Uterus (tissue), 2 donors: ENCODE measurements around the gene TRAPPC2B.

Experiments
- CTCF ChIP-seq, 4 experiments: fragments of 200-600 bp in 2 of 4; fragments of 450-650 bp in 2 of 4; sonication (generic) in 2 of 4; IDR thresholded peaks; one replicate each; pipeline ENCODE4 v1.5.1; 2016 to 2019; ENCODE audit warnings: antibody characterized with exemption in 4 of 4, mild to moderate bottlenecking in 2 of 4, moderate library complexity in 1 of 4
- POLR2A ChIP-seq, 2 donors: fragments of 450-650 bp; IDR thresholded peaks; one replicate each; pipeline ENCODE4 v1.6.1; 2016; ENCODE audit warnings: antibody characterized with exemption in 2 of 2, mild to moderate bottlenecking in 1 of 2, moderate library complexity in 1 of 2

- TF ChIP-seq POLR2A (IDR thresholded peaks at IDR 0.05) (no peak), CTCF (IDR thresholded peaks at IDR 0.05) (no peak)
These were observed 14.3 kb downstream of the TRAPPC2B start for GRCh38 chr19:57377498-57378146.
